Activated CD4-positive, alpha-beta T cell treated with anti-CD3 and anti-CD28 coated beads for 48 hours (primary cell): Measurements from ENCODE around the gene THSD7A.

Source experiments
- DNase-seq: peaks from one replicate; pipeline ENCODE4 v3.0.0-alpha.2; 2020

Gene THSD7A

GRCh38 chr7:11625669-11626068, 206.3 kb downstream of the THSD7A start:
- DNase-seq: no peak

GRCh38 chr7:11623093-11623678, 208.8 kb downstream of the THSD7A start:
- no peak for DNase-seq

GRCh38 chr7:11620406-11621253, 211.4 kb downstream of the THSD7A start:
- no peak for DNase-seq

- no peak for DNase-seq
These were observed 215.5 kb downstream of the THSD7A start for GRCh38 chr7:11616466-11616865.

- DNase-seq: no peak
These were observed 216.8 kb downstream of the THSD7A start for GRCh38 chr7:11615174-11615573.

GRCh38 chr7:11613292-11613930, 218.6 kb downstream of the THSD7A start:
- no peak for DNase-seq

- DNase-seq: no peak
These were observed 219.3 kb downstream of the THSD7A start for GRCh38 chr7:11612737-11613136.

- DNase-seq: no peak
These were observed 222.8 kb downstream of the THSD7A start for GRCh38 chr7:11609096-11609670.

- no peak for DNase-seq
These were observed 224.3 kb downstream of the THSD7A start for GRCh38 chr7:11607686-11608085.

- no peak for DNase-seq
These were observed 226.2 kb downstream of the THSD7A start for GRCh38 chr7:11605749-11606148.

GRCh38 chr7:11604505-11604904, 227.5 kb downstream of the THSD7A start:
- no peak for DNase-seq

GRCh38 chr7:11601761-11602160, 230.2 kb downstream of the THSD7A start:
- DNase-seq: no peak

- no peak for DNase-seq
These were observed 238.7 kb downstream of the THSD7A start for GRCh38 chr7:11593322-11593721.

- DNase-seq: no peak
These were observed 239.3 kb downstream of the THSD7A start for GRCh38 chr7:11592699-11593098.

GRCh38 chr7:11591943-11592342, 240.1 kb downstream of the THSD7A start:
- DNase-seq: no peak

GRCh38 chr7:11591055-11591633, 240.9 kb downstream of the THSD7A start:
- no peak for DNase-seq

- DNase-seq: no peak
These were observed 242.7 kb downstream of the THSD7A start for GRCh38 chr7:11589251-11589650.

GRCh38 chr7:11587814-11588213, 244.2 kb downstream of the THSD7A start:
- no peak for DNase-seq

- DNase-seq: no peak
These were observed 244.9 kb downstream of the THSD7A start for GRCh38 chr7:11587048-11587447.

GRCh38 chr7:11584406-11585031, 247.5 kb downstream of the THSD7A start:
- DNase-seq: no peak

GRCh38 chr7:11579141-11579540, 252.9 kb downstream of the THSD7A start:
- DNase-seq: no peak

GRCh38 chr7:11576310-11576709, 255.7 kb downstream of the THSD7A start:
- DNase-seq: no peak
